Stimulated activated naive CD4-positive, alpha-beta T cell (primary cell): ENCODE measurements around the gene KCNK2.
A peak's percentile ranks its signal among the peaks of the same experiment; 100 is the strongest.

Experiments used
- DNase-seq, 6 experiments: peaks; one replicate each; lab custom pipeline; 2025; lab: John Stamatoyannopoulos, UW

KCNK2 gene

GRCh38 chr1:215095524-215095923 is 13.0 kb downstream of the KCNK2 start:
- no peak for DNase-seq

- DNase-seq: no peak
Observed at GRCh38 chr1:215101511-215101910, 19.0 kb downstream of the KCNK2 start.

DNA sequence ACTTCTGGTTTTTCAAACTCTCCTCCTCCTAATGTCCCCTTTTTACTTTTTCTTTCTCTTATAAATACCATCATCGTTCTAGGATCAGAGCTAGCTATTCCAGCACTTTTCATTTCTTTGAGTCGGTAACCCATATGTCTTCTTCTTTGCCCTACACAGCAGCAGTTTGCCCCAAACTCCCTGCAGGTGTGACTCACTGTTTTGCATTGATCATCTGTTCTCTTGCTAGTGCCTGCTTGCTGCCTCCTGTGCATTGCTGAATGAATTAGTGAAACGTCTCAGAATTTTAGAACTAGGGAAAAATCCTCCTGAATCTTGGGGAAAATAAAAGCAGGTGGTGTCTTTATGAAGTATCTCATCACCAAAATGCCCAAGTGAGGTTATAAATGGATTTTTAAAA is 21.7 kb downstream of the KCNK2 start:
- DNase-seq: no peak

DNA sequence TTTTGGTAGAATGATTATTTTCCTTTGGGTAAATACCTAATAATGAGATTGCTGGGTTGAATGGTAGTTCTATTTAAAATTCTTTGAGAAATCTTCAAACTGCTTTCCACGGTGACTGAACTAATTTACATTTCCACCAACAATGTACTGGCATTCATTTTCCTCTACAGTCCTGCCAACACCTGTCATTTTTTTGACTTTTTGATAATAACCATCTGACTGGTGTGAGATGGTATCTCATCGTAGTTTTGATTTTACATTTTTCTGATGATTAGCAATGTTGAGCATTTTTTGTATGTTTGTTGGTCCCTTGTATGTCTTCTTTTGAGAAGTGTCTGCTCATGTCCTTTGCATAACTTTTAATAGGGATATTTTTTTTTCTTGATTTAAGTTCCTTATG is 23.5 kb downstream of the KCNK2 start:
- no peak for DNase-seq

- no peak for DNase-seq
Observed at GRCh38 chr1:215109171-215109570, 26.6 kb downstream of the KCNK2 start.

- no peak for DNase-seq
Observed at GRCh38 chr1:215111916-215112315, 29.4 kb downstream of the KCNK2 start.

DNA sequence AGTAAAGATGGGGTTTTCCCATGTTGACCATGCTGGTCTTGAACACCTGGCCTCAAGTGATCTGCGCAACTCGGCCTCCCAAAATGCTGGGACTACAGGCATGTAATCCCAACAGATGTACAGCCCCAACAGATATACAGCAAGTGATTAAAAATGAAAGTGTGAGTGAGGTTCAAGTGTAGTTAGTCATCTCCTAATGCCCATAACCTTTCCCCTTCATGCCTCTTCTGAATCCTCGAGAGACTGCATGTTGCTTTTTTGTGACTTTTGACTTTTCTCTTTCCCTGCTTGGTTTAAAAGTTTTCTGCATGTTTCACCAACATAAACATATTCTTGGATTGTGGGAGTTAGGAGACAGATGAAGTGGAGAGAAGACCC is 31.2 kb downstream of the KCNK2 start:
- no peak for DNase-seq

GRCh38 chr1:215114154-215114933 is 31.8 kb downstream of the KCNK2 start:
- no peak for DNase-seq

- DNase-seq: no peak
Observed at GRCh38 chr1:215115760-215116159, 33.2 kb downstream of the KCNK2 start.

DNA sequence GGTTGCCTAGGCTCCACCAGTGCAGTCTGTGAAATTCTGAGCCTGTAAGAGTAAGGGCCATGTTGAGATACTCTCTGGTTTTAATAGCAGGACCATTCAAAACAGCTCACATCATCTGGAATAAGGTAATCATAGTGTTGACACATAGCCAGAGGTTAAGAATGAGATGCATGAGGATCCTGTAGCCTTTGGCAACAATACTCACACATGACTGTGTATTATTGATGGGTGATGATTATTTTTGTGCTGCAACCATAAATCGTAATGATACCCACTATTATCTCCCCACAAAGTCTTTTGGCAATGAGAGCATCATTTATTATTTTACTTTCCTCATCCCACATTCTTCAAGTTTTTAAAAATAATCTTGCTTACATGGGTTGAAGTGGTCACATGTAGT is 35.5 kb downstream of the KCNK2 start:
- DNase-seq: no peak

DNA sequence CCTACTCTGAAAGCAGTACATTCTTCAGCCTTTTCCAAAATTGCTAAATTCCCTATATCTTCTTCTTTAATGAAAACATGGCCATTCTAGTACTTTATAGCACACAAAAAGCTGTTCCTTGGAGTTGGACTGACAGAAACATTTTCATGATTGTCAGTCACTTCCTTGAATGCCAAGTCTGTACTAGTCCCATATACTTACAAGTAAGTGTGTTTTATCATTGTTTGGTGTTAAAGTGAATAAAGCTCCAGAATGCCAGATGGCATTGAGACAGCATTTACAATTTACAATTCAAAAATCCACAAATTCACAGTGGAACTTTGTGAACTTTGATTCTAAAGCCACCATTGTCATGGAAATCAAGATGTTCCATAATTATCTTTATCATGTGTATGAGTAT is 36.5 kb downstream of the KCNK2 start:
- DNase-seq: no peak

- DNase-seq: no peak
Observed at GRCh38 chr1:215119719-215120365, 37.3 kb downstream of the KCNK2 start.

DNA sequence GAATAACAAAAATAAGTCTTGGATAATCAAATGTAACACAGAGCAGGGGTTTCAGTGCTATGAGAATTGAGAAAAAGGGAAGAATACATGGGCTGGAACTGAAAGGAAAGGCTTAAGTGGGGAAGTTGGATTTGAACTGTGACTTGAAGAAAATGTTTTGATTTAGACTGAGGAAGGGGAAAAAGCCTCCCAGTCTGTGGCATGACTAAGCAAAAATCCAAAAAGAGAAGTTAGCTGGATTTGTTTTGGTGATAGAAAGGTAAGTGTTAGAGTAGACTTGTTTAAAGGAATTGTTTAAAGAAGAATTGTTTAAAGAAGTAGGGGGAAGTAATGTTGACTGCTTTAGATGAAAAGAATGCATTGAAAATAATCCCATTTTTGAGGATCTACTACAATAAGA is 46.0 kb downstream of the KCNK2 start:
- DNase-seq: no peak

GRCh38 chr1:215131291-215131690 is 48.8 kb downstream of the KCNK2 start:
- no peak for DNase-seq

- no peak for DNase-seq
Observed at GRCh38 chr1:215132156-215132555, 49.6 kb downstream of the KCNK2 start.

GRCh38 chr1:215133532-215133931 is 51.0 kb downstream of the KCNK2 start:
- DNase-seq: no peak

DNA sequence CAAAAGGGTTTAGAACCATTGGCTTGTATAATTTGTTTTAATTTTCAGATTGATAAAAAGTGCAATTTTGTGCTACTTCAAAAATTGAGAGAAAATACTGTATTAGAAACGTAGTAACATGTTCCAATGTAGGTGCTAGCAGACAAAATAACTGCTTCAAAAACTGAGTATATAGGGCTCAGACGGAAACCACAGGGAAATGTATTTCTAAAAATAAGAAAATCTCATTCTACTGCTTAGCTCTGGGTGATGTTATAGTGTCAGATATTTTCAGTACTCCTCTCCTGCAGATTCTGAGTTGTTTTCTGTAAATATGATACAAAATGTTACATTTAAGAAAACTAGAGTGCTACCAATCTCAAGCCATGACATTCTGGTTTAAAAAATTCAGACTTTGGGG is 55.4 kb downstream of the KCNK2 start:
- no peak for DNase-seq

- DNase-seq: no peak
Observed at GRCh38 chr1:215140135-215140534, 57.6 kb downstream of the KCNK2 start.

DNA sequence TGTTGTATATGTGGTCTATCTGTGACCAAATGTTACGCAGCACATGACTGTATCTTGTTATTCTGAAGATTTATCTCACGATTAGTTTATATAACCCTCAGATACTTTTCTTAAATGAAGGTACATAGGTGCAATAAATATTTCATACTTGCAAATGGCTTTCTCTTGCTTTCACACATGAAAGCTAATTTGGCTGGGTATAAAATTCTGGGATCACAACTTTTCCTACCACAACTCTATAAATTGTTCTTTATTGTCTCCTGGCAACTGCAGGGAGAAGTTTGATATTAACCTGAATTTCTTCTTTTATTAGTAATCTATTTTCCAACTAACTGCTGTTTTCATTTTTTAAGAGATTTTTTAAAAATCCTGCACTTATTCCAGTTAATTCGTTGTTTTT is 58.9 kb downstream of the KCNK2 start:
- DNase-seq: no peak

DNA sequence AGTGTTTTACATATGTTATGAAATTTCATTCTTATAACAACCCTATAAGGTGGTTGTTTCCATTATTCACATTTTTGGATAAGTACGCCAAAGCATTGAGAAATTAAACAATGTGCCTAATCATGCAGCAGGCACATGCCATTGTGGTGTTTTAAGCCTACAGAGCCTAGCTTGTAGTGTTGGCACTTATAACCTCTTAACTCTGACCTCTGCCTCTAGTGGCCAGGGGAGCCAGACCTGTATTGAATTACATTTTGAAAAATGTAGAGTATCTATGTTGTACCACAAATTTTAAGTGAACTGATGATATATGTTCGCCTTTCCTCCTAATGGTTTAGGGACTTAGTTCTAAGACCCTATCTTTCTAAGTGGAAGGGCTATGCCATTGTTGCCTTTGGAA is 61.0 kb downstream of the KCNK2 start:
- no peak for DNase-seq

DNA sequence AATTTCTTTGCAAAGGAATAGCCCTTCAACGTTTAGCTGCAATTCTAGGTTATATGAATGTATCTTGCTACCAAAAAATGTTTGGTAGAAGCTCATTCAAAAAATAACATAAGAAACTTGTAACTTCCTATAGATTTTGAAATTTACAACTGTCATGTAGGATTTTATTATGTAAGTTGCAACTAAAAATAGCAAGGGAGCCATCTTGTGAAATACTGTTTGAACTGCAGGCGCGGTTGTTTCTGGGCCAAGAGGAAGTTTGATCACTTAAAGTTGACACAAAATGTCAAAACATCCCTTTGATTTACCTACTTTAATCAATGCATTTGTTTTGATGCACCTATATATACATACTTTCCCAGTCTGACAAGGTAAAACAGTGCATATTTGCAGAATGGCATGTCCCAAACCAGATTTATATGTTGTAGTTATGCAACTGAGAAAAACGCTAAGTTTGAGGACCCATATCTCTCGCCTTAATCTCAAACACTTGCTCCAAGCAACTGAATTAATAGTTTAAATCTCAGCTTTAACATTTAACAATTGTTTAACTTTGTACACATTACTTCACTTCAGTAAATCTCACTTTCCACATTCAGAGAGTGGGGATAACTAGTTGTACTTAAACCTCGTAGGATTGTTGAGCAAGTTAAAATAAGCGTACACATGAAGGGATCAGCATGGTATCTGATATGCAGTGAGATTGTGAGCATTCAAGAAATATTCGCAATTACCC is 63.9 kb downstream of the KCNK2 start:
- DNase-seq: peak in 2 of 6 experiments; percentile 9 to 15

DNA sequence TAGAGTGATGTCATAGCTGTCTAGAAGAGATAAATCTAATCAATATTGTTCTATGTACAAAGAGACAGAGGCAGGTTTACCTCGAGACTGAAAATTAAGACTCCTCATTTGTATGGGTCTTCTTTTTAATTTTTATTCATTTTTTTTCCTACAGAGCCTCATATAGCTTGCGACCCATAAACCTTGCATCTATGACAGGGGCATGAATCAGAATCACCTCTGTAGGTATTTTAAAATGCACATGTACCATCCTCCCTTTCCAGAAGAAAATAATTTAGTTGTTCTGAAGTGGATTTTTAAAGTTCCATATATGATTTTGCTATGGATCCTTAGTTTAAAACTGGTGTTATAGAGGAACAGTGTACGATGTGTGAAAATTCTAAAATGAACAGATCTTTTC is 64.5 kb downstream of the KCNK2 start:
- no peak for DNase-seq
